GM19035 (cell line): ENCODE measurements around the gene VANGL1.
"Not testable (repeated sequence)": the region's sequence is repeated elsewhere in the genome, so short reads cannot be mapped to it uniquely, and the experiment has no call there.

ENCODE experiments used
- ATAC-seq: cut with Tn5 transposase; IDR thresholded peaks from one replicate; pipeline ENCODE4 v1.9.1; 2021; ENCODE audit not compliant: unreplicated experiment

The VANGL1 gene

GRCh38 chr1:115641762-115642167 is at the start of gene VANGL1:
TSS of gene VANGL1 (plus strand) at chr1:115641970. CDS start at chr1:115651414, 9,444 bp downstream.
- peak; percentile 61 for ATAC-seq

- no peak for ATAC-seq
Observed at GRCh38 chr1:115592264-115592663, 49.5 kb upstream of the VANGL1 start.

GRCh38 chr1:115593365-115594259 is 48.2 kb upstream of the VANGL1 start:
- ATAC-seq: no peak

GRCh38 chr1:115594600-115594999 is 47.2 kb upstream of the VANGL1 start:
- ATAC-seq: no peak

GRCh38 chr1:115595279-115596079 is 46.3 kb upstream of the VANGL1 start:
- peak; percentile 73 for ATAC-seq

- no peak for ATAC-seq
Observed at GRCh38 chr1:115596080-115596780, 45.5 kb upstream of the VANGL1 start.

GRCh38 chr1:115604508-115604907 is 37.3 kb upstream of the VANGL1 start:
- ATAC-seq: no peak

- no peak for ATAC-seq
Observed at GRCh38 chr1:115606305-115606704, 35.5 kb upstream of the VANGL1 start.

- no peak for ATAC-seq
Observed at GRCh38 chr1:115609021-115609420, 32.7 kb upstream of the VANGL1 start.

GRCh38 chr1:115613767-115614166 is 28.0 kb upstream of the VANGL1 start:
- ATAC-seq: no peak

- ATAC-seq: no peak
Observed at GRCh38 chr1:115620453-115620852, 21.3 kb upstream of the VANGL1 start.

GRCh38 chr1:115620950-115621349 is 20.8 kb upstream of the VANGL1 start:
- no peak for ATAC-seq

GRCh38 chr1:115624859-115625258 is 16.9 kb upstream of the VANGL1 start:
- ATAC-seq: no peak

- ATAC-seq: no peak
Observed at GRCh38 chr1:115630342-115630741, 11.4 kb upstream of the VANGL1 start.

- no peak for ATAC-seq
Observed at GRCh38 chr1:115632251-115633026, 9.3 kb upstream of the VANGL1 start.

- not testable (repeated sequence) for ATAC-seq
Observed at GRCh38 chr1:115633606-115634005, 8.2 kb upstream of the VANGL1 start.

- not testable (repeated sequence) for ATAC-seq
Observed at GRCh38 chr1:115637247-115637646, 4.5 kb upstream of the VANGL1 start.

- no peak for ATAC-seq
Observed at GRCh38 chr1:115640384-115640783, 1.4 kb upstream of the VANGL1 start.

GRCh38 chr1:115642168-115643072 is 650 bp downstream of the VANGL1 start:
- peak; percentile 68 for ATAC-seq
